ENCODE data around the gene EPHA3. TPM values are rescaled to one million over a fixed set of nuclear protein-coding genes. Genes with fewer than 3 reads are reported as not detected.

Gene EPHA3
- total RNA-seq, 3 donors from 2014 or later = not detected

DNA sequence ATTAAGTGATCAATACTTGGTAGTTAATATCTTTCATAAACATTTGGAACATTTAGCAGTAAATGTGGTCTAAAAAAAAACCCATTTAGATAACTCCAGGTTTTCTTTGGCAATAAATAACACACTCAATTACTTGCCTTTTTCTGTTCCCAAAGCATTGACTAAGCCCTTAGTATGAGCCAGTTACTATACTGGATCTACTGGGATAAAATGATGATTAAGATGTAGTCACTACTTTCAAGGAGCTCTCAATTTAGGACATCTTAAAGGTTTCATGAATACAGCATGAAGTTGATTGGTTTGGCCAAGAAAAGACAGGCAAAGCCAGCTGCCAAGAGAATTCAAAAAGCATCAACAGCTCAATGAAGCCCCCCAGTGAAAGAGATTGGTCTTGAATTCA is 250.9 kb downstream of the EPHA3 start:
- no peaks in the 10 kb centered on the region for H3K9me3 Mint-ChIP-seq
- H3K36me3 Mint-ChIP-seq (ENCODE audit: insufficient read depth) = no peaks in the 10 kb centered on the region
- no peak for DNase-seq
- no peaks in the 10 kb centered on the region for H3K4me1 Mint-ChIP-seq (ENCODE audit: low read depth)
- no peak overlapping the region for H3K4me3 Mint-ChIP-seq
- no peaks in the 10 kb centered on the region for H3K27me3 Mint-ChIP-seq (ENCODE audit: low read depth)
- no peak for ATAC-seq

DNA sequence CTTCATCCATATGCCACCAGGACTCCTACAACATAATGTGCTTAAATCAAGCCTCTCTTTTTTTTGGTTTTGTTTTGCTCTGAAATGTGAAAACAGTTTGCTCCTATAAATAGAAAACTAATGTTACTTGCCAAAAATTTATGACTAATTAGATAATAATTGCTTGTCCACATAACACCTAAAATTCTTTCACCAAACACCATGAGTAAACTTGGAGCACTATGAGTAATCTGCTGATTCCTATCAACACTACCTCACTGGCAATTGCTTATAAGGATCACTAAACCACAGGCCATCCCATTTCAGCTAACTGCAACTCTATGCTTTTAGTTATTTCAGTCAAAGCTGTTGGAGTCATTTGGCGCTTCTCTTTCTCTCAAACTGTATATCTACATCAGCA is 252.7 kb downstream of the EPHA3 start:
- no peaks in the 10 kb centered on the region for H3K27me3 Mint-ChIP-seq (ENCODE audit: low read depth)
- no peak for DNase-seq
- no peaks in the 10 kb centered on the region for H3K4me1 Mint-ChIP-seq (ENCODE audit: low read depth)
- no peaks in the 10 kb centered on the region for H3K9me3 Mint-ChIP-seq
- no peak overlapping the region for H3K4me3 Mint-ChIP-seq
- no peaks in the 10 kb centered on the region for H3K36me3 Mint-ChIP-seq (ENCODE audit: insufficient read depth)
- no peak for ATAC-seq

DNA sequence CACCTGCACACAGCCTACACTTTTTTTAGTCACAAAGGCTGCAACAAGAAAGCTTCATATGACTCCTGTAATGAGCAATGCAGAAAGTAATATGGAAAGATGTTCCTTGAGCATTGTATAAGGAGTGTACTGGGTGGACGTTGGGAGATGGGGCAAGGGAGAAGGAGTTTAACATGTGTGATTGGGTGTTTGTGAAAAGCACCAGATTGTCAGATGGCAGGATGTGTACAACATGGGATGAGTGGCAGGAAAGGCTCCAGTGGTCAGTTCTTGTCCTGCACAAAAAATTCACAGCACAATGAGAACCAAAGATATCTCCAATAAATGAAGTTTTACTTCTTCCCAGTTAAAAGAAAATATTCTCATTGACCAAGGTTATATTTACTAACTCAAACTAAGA is 255.1 kb downstream of the EPHA3 start:
- Mint-ChIP-seq H3K27me3 (ENCODE audit: low read depth) (no peaks in the 10 kb centered on the region), H3K9me3 (no peaks in the 10 kb centered on the region), H3K36me3 (ENCODE audit: insufficient read depth) (no peaks in the 10 kb centered on the region), H3K4me3 (no peak overlapping the region), H3K4me1 (ENCODE audit: low read depth) (no peaks in the 10 kb centered on the region)
- DNase-seq (no peak), ATAC-seq (no peak)

DNA sequence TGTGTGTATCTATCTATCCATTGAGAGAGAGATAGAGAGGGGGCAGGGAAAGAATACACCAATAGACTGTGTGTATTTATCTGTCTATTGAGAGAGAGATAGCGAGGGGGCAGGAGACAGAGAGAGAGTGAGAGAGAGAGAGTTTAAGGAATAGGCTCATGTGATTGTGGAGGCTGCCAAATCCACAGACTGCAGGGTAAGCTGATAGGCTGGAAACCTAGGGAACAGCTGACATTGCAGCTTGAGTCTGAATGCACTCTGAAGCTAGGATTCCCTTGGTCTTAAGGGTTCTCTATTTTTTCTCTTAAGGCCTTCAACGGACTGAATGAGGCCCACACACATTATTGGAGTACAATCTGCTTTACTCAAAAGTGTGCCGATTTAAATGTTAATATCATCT is 255.8 kb downstream of the EPHA3 start:
- H3K27me3 Mint-ChIP-seq (ENCODE audit: low read depth) = no peaks in the 10 kb centered on the region
- no peaks in the 10 kb centered on the region for H3K36me3 Mint-ChIP-seq (ENCODE audit: insufficient read depth)
- no peaks in the 10 kb centered on the region for H3K4me1 Mint-ChIP-seq (ENCODE audit: low read depth)
- DNase-seq (no peak), ATAC-seq (no peak)
- no peaks in the 10 kb centered on the region for H3K9me3 Mint-ChIP-seq
- no peak overlapping the region for H3K4me3 Mint-ChIP-seq

DNA sequence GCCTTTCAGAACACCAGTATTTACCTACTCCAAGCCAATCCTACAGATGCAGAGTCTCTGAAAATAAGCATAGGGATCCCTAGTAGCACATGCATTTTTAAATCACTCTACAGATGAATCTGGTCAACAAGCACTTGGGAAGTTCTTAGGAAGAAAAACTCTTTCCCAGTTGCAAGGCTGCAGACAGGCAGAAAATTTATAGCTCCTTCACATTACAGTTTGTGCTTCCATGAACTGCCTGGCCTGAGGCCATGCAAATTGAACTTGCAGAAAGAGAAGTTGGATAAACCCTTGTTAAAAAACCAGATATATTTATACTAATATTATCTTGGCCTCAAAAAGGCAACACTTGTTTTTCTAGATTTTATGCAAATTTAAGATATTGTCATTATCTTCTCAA is 256.9 kb downstream of the EPHA3 start:
- no peaks in the 10 kb centered on the region for H3K36me3 Mint-ChIP-seq (ENCODE audit: insufficient read depth)
- DNase-seq (no peak), ATAC-seq (no peak)
- H3K9me3 Mint-ChIP-seq = no peaks in the 10 kb centered on the region
- H3K4me3 Mint-ChIP-seq = no peak overlapping the region
- H3K4me1 Mint-ChIP-seq (ENCODE audit: low read depth) = no peaks in the 10 kb centered on the region
- H3K27me3 Mint-ChIP-seq (ENCODE audit: low read depth) = no peaks in the 10 kb centered on the region

DNA sequence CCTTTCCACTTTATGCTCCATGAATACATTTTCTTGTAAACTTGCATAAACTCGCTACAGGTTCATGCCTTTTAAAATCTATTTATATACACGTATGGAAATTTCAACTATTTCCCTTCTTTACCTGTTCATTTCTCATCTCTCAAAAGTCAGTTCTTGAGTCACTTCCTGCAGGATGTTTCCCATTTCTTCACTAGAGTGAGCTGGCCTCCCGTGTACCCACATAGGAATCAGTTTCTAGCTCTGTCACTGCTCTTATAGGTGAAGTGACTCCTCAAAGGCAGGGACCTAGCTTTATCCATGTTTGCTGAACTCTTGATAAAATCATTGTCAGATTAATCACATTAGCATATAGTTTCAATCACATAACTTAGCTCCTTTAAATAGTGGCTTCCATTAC is 259.7 kb downstream of the EPHA3 start:
- no peaks in the 10 kb centered on the region for H3K4me1 Mint-ChIP-seq (ENCODE audit: low read depth)
- no peaks in the 10 kb centered on the region for H3K27me3 Mint-ChIP-seq (ENCODE audit: low read depth)
- ATAC-seq (no peak), DNase-seq (no peak)
- H3K4me3 Mint-ChIP-seq = no peak overlapping the region
- H3K9me3 Mint-ChIP-seq = peaks cover 6% of the 10 kb centered on the region
- H3K36me3 Mint-ChIP-seq (ENCODE audit: insufficient read depth) = no peaks in the 10 kb centered on the region

DNA sequence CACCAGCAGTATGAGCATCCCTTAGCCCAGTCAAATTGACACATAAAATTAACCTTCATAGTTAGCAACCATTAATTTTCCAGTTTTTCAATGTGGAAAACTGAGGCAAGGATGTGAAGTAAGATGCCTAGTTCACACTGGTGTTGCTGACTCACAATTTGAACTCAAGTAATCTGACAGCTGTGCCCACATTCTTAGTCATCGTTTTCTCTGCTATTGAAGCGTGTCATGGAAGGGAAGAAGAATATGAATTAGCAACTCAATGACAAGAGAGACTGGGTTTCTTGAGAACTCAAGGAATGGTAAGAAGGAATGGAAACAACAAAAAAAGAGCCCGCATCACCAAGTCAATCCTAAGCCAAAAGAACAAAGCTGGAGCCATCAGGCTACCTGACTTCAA is 261.4 kb downstream of the EPHA3 start:
- DNase-seq (no peak), ATAC-seq (no peak)
- no peak overlapping the region for H3K4me3 Mint-ChIP-seq
- H3K27me3 Mint-ChIP-seq (ENCODE audit: low read depth) = no peaks in the 10 kb centered on the region
- H3K36me3 Mint-ChIP-seq (ENCODE audit: insufficient read depth) = no peaks in the 10 kb centered on the region
- no peaks in the 10 kb centered on the region for H3K4me1 Mint-ChIP-seq (ENCODE audit: low read depth)
- H3K9me3 Mint-ChIP-seq = peaks cover 6% of the 10 kb centered on the region

DNA sequence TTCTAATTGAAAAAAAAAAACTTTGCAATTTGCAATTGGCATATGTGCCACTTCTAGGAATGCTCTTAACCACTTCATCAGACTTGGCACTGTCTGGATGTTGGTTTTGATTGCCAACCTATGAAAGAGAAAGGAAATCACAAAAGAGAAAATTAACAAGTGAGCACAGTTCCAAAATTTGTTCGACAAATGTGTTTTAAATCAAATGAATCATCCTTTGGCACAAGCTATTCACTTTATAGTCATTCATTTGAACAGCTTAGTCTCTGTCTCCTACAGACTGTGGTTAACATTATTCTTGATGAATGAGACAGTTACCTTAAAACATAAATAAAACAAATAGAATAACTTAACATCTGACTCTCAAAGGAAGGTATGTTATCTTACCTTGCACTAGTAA is 265.0 kb downstream of the EPHA3 start:
- no peaks in the 10 kb centered on the region for H3K27me3 Mint-ChIP-seq (ENCODE audit: low read depth)
- H3K36me3 Mint-ChIP-seq (ENCODE audit: insufficient read depth) = no peaks in the 10 kb centered on the region
- no peak for ATAC-seq
- no peak overlapping the region for H3K4me3 Mint-ChIP-seq
- DNase-seq = no peak
- no peaks in the 10 kb centered on the region for H3K4me1 Mint-ChIP-seq (ENCODE audit: low read depth)
- peaks cover 6% of the 10 kb centered on the region for H3K9me3 Mint-ChIP-seq

DNA sequence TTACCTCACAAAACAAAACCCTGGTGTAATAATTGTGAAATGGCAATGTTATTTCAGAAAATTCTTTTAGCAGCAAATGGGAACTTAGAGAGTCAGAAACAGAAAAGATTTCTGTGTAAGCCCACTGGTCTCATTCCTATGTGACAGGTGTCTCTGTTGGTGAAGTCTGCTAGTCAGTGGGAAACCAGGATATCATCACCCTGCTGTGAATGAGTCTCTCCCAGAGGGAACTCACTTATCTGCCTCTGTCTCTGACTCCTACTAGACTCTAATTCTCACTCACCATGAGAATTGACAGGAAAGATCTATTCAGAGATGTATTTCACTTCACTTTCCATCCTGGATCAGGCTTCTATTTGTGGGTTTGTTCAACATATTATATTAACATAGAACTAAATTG is 266.0 kb downstream of the EPHA3 start:
- ATAC-seq (no peak), DNase-seq (no peak)
- H3K36me3 Mint-ChIP-seq (ENCODE audit: insufficient read depth) = no peaks in the 10 kb centered on the region
- no peak overlapping the region for H3K4me3 Mint-ChIP-seq
- no peaks in the 10 kb centered on the region for H3K27me3 Mint-ChIP-seq (ENCODE audit: low read depth)
- peaks cover 6% of the 10 kb centered on the region for H3K9me3 Mint-ChIP-seq
- H3K4me1 Mint-ChIP-seq (ENCODE audit: low read depth) = no peaks in the 10 kb centered on the region

DNA sequence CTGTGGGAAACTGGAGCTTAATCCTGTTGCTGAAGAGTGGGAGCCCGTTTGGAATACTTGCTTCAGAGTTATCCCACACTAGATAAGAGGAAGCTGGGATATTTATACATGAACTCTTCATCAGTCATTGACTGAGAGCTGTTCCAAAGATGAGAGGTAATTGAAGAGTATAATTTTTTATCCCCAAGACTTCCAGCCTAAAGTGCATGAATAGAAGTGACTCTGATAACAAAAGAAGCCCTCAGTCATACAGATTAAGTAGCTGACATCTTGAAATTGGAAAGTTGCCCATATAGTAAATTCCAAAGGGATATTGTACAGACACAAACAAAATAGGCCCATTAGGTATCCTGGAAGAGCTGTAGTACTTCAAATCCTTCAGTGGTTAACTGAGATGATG is 268.0 kb downstream of the EPHA3 start:
- H3K9me3 Mint-ChIP-seq = peaks cover 6% of the 10 kb centered on the region
- H3K36me3 Mint-ChIP-seq (ENCODE audit: insufficient read depth) = no peaks in the 10 kb centered on the region
- H3K27me3 Mint-ChIP-seq (ENCODE audit: low read depth) = no peaks in the 10 kb centered on the region
- no peak for DNase-seq
- H3K4me3 Mint-ChIP-seq = no peak overlapping the region
- no peak for ATAC-seq
- H3K4me1 Mint-ChIP-seq (ENCODE audit: low read depth) = no peaks in the 10 kb centered on the region

DNA sequence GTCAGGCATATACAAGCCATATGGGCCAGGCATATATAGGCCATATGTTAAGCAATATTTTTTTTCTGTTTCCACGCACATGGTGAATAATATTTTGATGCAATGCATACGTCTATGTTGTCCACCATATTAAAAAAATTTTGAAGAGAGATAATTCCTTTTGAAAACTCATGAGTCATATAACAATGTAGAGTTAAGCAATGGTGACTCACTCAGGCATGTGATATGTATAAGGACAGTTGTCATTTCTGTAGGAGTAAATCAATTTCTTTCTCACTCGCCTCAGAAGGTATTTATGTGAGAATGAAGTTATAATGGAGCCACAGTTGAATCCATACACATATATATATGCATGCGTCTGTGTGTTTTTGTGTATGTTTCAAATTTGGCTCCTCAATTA is 272.6 kb downstream of the EPHA3 start:
- no peaks in the 10 kb centered on the region for H3K36me3 Mint-ChIP-seq (ENCODE audit: insufficient read depth)
- DNase-seq (no peak), ATAC-seq (no peak)
- H3K4me1 Mint-ChIP-seq (ENCODE audit: low read depth) = no peaks in the 10 kb centered on the region
- H3K4me3 Mint-ChIP-seq = no peak overlapping the region
- H3K9me3 Mint-ChIP-seq = peaks cover 9% of the 10 kb centered on the region
- H3K27me3 Mint-ChIP-seq (ENCODE audit: low read depth) = no peaks in the 10 kb centered on the region

DNA sequence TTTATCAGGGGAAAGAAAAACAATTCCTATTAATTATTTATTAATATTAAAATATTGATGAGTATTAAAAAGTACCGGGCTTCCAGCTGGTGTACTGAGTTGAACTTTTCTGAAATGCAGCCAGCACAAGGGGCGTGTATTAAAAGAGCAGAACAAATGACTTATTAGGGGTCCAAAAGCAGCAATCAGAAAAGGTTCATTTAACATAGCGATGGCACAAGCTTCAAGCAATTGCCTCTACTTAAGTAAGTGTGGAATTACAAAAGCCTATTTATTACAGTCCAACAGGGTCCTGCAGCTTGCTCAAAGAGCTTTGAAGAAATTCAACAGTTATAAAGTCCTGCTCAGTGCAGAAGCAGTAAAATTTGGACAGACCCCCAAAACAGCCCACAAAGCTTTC is 285.6 kb downstream of the EPHA3 start:
- ATAC-seq (no peak), DNase-seq (no peak)
- Mint-ChIP-seq H3K36me3 (ENCODE audit: insufficient read depth) (no peaks in the 10 kb centered on the region), H3K4me1 (ENCODE audit: low read depth) (no peaks in the 10 kb centered on the region), H3K4me3 (no peak overlapping the region), H3K9me3 (no peaks in the 10 kb centered on the region), H3K27me3 (ENCODE audit: low read depth) (no peaks in the 10 kb centered on the region)

DNA sequence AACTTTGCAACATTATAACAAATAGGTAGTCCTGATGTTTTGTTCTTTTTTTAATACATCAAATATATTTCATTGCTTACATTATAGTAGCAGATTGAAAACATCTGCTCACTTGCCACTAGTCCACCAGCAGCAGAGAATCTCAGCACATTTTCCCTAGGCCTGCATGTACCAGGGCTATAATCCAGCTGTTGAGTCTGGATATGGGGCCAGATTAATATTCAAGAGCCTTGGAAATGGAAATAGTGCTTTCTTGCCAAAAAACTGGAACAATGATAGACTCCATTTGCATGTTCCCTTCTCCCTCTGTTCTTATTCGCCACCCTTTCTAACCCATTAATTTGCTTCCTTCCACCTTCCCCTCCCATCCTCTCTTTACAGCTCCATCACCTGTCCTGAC is 288.0 kb downstream of the EPHA3 start:
- H3K36me3 Mint-ChIP-seq (ENCODE audit: insufficient read depth) = no peaks in the 10 kb centered on the region
- DNase-seq (no peak), ATAC-seq (no peak)
- no peaks in the 10 kb centered on the region for H3K4me1 Mint-ChIP-seq (ENCODE audit: low read depth)
- no peaks in the 10 kb centered on the region for H3K9me3 Mint-ChIP-seq
- H3K27me3 Mint-ChIP-seq (ENCODE audit: low read depth) = no peaks in the 10 kb centered on the region
- no peak overlapping the region for H3K4me3 Mint-ChIP-seq

DNA sequence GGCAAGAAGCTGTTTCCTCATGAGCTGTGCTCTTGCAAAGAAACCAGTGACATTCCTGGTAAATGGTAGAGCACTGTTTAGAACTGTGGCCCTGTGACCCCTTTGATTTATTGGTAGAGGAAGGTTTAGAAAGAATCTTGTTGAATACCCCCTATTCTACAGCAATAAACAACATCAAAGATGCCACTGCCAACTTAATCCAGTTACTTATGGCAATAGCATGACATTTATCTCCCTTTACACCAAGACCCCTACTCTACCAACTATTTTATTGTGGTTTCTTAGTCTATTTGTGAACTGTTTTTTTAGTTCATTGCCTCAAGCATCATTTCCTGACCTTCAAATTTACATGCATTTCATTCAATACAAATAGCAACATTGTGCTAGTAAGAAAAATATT is 288.6 kb downstream of the EPHA3 start:
- no peaks in the 10 kb centered on the region for H3K9me3 Mint-ChIP-seq
- no peaks in the 10 kb centered on the region for H3K4me1 Mint-ChIP-seq (ENCODE audit: low read depth)
- no peaks in the 10 kb centered on the region for H3K36me3 Mint-ChIP-seq (ENCODE audit: insufficient read depth)
- DNase-seq (no peak), ATAC-seq (no peak)
- no peak overlapping the region for H3K4me3 Mint-ChIP-seq
- H3K27me3 Mint-ChIP-seq (ENCODE audit: low read depth) = no peaks in the 10 kb centered on the region

DNA sequence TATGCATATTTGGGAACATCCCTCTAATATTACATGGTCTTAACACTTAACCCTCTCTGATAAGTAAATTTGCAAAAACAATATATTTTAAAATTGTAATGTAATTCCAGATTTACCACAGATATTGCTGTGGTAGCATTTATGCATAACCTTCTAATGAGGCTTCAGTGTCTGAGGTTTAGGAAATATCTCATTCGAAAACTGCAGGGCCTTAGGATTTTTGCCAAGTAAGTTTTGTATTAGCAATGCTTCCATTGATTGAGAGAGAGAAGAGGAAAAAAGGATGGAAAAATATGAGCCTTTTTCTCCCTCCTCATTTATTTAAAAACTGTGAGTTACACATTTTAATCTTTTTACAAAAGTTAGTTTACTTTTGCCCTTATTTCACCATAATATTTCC is 294.6 kb downstream of the EPHA3 start:
- Mint-ChIP-seq H3K4me3 (no peak overlapping the region), H3K4me1 (ENCODE audit: low read depth) (no peaks in the 10 kb centered on the region), H3K27me3 (ENCODE audit: low read depth) (no peaks in the 10 kb centered on the region), H3K36me3 (ENCODE audit: insufficient read depth) (no peaks in the 10 kb centered on the region), H3K9me3 (peaks cover 3% of the 10 kb centered on the region)
- ATAC-seq (no peak), DNase-seq (no peak)

DNA sequence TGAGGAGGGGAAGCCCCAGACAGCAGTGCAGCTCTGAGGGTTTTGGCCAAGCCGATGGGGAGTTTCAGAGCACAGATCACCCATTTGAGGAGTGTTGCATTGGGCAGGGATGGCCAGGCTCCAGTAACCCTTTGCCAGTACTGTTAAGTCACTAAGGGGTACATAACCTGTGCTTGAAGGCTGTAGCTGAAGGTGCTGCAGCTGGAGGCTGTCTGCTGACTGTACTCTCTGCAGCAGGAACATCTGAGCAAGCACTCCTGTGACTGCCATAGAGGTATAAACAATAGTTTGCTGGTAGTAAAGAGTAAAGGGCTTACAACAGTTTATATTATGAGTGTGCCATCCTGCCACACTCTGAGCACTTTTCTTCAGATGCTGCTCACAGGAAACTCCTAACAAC is 297.8 kb downstream of the EPHA3 start:
- DNase-seq (no peak), ATAC-seq (no peak)
- Mint-ChIP-seq H3K4me3 (no peak overlapping the region), H3K4me1 (ENCODE audit: low read depth) (no peaks in the 10 kb centered on the region), H3K9me3 (peaks cover 8% of the 10 kb centered on the region), H3K36me3 (ENCODE audit: insufficient read depth) (no peaks in the 10 kb centered on the region), H3K27me3 (ENCODE audit: low read depth) (no peaks in the 10 kb centered on the region)
